GM12878 (cell line): ENCODE results near the gene NT5C1A. TPM values are rescaled to one million over a fixed set of nuclear protein-coding genes. Genes with fewer than 3 reads are reported as not detected.

Experiments used
- ATAC-seq: fragments of 200-7000 bp; cut with Tn5 transposase; 3 replicates; pipeline ENCODE4 v1.9.1; 2020; ENCODE audit warnings: mild to moderate bottlenecking, moderate library complexity
- BruUV-seq: library from RNA; stranded (reverse); fragments of 400-500 nt; replicated peaks from 2 replicates; lab custom pipeline; 2021; lab: Mats Ljungman, UMichigan
- CTCF ChIA-PET: fragments of 300-600 bp; sonication (Branson Sonifier 250); formaldehyde crosslinking; extraction: SDS; loops from one replicate; lab custom pipeline; 2021; ENCODE audit warnings: inconsistent platforms; lab: Yijun Ruan, JAX
- POLR2A ChIA-PET: fragments of 350-600 bp; formaldehyde crosslinking; extraction: SDS; loops from one replicate; lab custom pipeline; 2021; ENCODE audit warnings: inconsistent platforms; lab: Charles Lee
- RAD21 ChIA-PET: fragments of 300-600 bp; sonication (Branson Sonifier 250); formaldehyde crosslinking; loops from one replicate; lab custom pipeline; 2023; ENCODE audit warnings: antibody characterized with exemption; ENCODE audit not compliant: unreplicated experiment; lab: Charles Lee
- SMC1A ChIA-PET: fragments of 300-600 bp; sonication (Branson Sonifier 250); formaldehyde crosslinking; loops from one replicate; lab custom pipeline; 2023; ENCODE audit not compliant: unreplicated experiment, uncharacterized antibody; lab: Charles Lee
- DNase-seq: peaks from one replicate; pipeline ENCODE4 v3.0.0-alpha.2; 2011; ENCODE audit warnings: low read depth, low spot score
- FAIRE-seq: peaks from 3 replicates; lab custom pipeline; 2011; peaks lifted over from hg19 to GRCh38; lab: Jason Lieb, UNC
- H2AFZ ChIP-seq: 2 replicates; pipeline ENCODE4 v1.6.0; 2011; ENCODE audit warnings: low read depth, low read length, control low read depth; ENCODE audit not compliant: control insufficient read depth
- H3K27ac ChIP-seq: 2 replicates; pipeline ENCODE4 v1.5.1; 2011; ENCODE audit warnings: control low read depth; ENCODE audit not compliant: control insufficient read depth, insufficient read depth
- H3K27me3 ChIP-seq, 2 experiments: replicated peaks in 1 of 2; 2 replicates each; pipeline versions ENCODE4 v1.6.0 to v1.6.1; 2011; ENCODE audit warnings: low read length in 1 of 2; ENCODE audit not compliant: control insufficient read depth in 2 of 2, insufficient read depth in 2 of 2
- H3K36me3 ChIP-seq, 2 experiments: 2 replicates each; pipeline ENCODE4 v1.5.1; 2011; ENCODE audit warnings: low read length in 1 of 2; ENCODE audit not compliant: control insufficient read depth in 2 of 2, insufficient read depth in 2 of 2
- H3K4me1 ChIP-seq: 2 replicates; pipeline ENCODE4 v1.6.1; 2011; ENCODE audit warnings: mild to moderate bottlenecking, low read length, moderate library complexity, mixed read lengths; ENCODE audit not compliant: control insufficient read depth, insufficient read depth
- H3K4me2 ChIP-seq: 2 replicates; pipeline ENCODE4 v1.6.0; 2011; ENCODE audit warnings: control low read depth; ENCODE audit not compliant: control insufficient read depth, insufficient read depth
- H3K4me3 ChIP-seq: fragments of 200-600 bp; sonication (generic); 2 replicates; pipeline ENCODE4 v1.5.1; 2016
- H3K79me2 ChIP-seq: 2 replicates; pipeline ENCODE4 v1.6.0; 2011; ENCODE audit warnings: low read length; ENCODE audit not compliant: control insufficient read depth, insufficient read depth
- H3K9ac ChIP-seq: 2 replicates; pipeline ENCODE4 v1.8.0; 2011; ENCODE audit warnings: low read length, control low read depth, mixed read lengths; ENCODE audit not compliant: control insufficient read depth, insufficient read depth
- H3K9me3 ChIP-seq: replicated peaks from 3 replicates; pipeline ENCODE4 v1.5.1; 2011; ENCODE audit warnings: mild to moderate bottlenecking, low read length; ENCODE audit not compliant: control insufficient read depth, insufficient read depth
- H4K20me1 ChIP-seq: 2 replicates; pipeline ENCODE4 v1.6.0; 2011; ENCODE audit not compliant: control insufficient read depth, insufficient read depth
- FOS ChIP-seq: IDR thresholded peaks from 3 replicates; pipeline ENCODE4 v1.6.1; 2011; ENCODE audit warnings: borderline replicate concordance; ENCODE audit not compliant: insufficient read length; ENCODE audit errors: extremely low read depth
- FOXM1 ChIP-seq: IDR thresholded peaks from 2 replicates; pipeline ENCODE4 v1.6.1; 2012; ENCODE audit warnings: low read depth, mild to moderate bottlenecking, inconsistent platforms, low read length, moderate library complexity
- GATAD2B ChIP-seq: fragments of 450-650 bp; conservative IDR thresholded peaks from 2 replicates; pipeline ENCODE4 v1.6.1; 2017; ENCODE audit warnings: low read depth, mild to moderate bottlenecking, moderate library complexity
- JUND ChIP-seq: IDR thresholded peaks from 2 replicates; pipeline ENCODE4 v1.6.1; 2012; ENCODE audit warnings: low read depth, mild to moderate bottlenecking, low read length, improper control_type of control experiment, moderate library complexity
- MEF2A ChIP-seq: IDR thresholded peaks from 2 replicates; pipeline ENCODE4 v1.6.1; 2011; ENCODE audit warnings: low read depth, mild to moderate bottlenecking, low read length, moderate library complexity; ENCODE audit not compliant: insufficient read depth
- NBN ChIP-seq: fragments of 450-650 bp; IDR thresholded peaks from 2 replicates; pipeline ENCODE4 v1.6.1; 2016
- NFIC ChIP-seq: IDR thresholded peaks from 2 replicates; pipeline ENCODE4 v1.6.1; 2012; ENCODE audit warnings: low read depth, mild to moderate bottlenecking, inconsistent platforms, low read length, moderate library complexity
- POLR2A ChIP-seq: IDR thresholded peaks from 2 replicates; pipeline ENCODE4 v1.6.1; 2011; ENCODE audit warnings: low read depth, mild to moderate bottlenecking, low read length
- POLR2AphosphoS5 ChIP-seq: IDR thresholded peaks from 2 replicates; pipeline ENCODE4 v1.6.1; 2011; ENCODE audit warnings: mild to moderate bottlenecking, low read length, inconsistent platforms
- RFX5 ChIP-seq: IDR thresholded peaks from 2 replicates; pipeline ENCODE4 v1.6.1; 2011; ENCODE audit warnings: low read depth, low read length, improper control_type of control experiment
- SIN3A ChIP-seq: IDR thresholded peaks from 2 replicates; pipeline ENCODE4 v1.6.1; 2012; ENCODE audit warnings: low read depth, low read length, improper control_type of control experiment
- TARDBP ChIP-seq: IDR thresholded peaks from 2 replicates; pipeline ENCODE4 v1.6.1; 2016; ENCODE audit warnings: borderline replicate concordance
- TBL1XR1 ChIP-seq: IDR thresholded peaks from 2 replicates; pipeline ENCODE4 v1.6.1; 2012; ENCODE audit warnings: low read depth, low read length, improper control_type of control experiment
- WGBS: methylation state at CpG from one replicate; pipeline ENCODE4 v1.1.6; 2016; ENCODE audit warnings: low lambda C conversion rate; ENCODE audit not compliant: insufficient replicate concordance, insufficient coverage; ENCODE audit errors: missing lambda C conversion rate; 5-methylcytosine and 5-hydroxymethylcytosine counted together
- in situ Hi-C: fragments of 300-500 bp; cut with MboI; formaldehyde crosslinking; loops from 9 replicates; pipeline ENCODE4 v1.14.3; 2018; ENCODE audit warnings: mixed read lengths
- intact Hi-C: fragments of 100-400 bp; cut with micrococcal nuclease; formaldehyde crosslinking; loops from one replicate; pipeline ENCODE4 v1.14.2; 2022; ENCODE audit not compliant: unreplicated experiment
- polyA plus RNA-seq, 11 experiments: library from polyadenylated mRNA; depleted of rRNA in 4 of 11; unstranded in 6 of 11; stranded (reverse) in 5 of 11; fragments of >200 nt; fragmentation: Nextera tagmentation in 4 of 11; fragmentation: Illumina TruSeq in 1 of 11; extraction: Ambion mirVana in 4 of 11; extraction: Trizol in 1 of 11; gene quantifications; 1 replicate in 1 of 11; 2 replicates in 10 of 11; pipeline versions ENCODE4 v1.2.1 to v1.2.3, GENCODE V29; 2011 to 2016; ENCODE audit warnings: inconsistent platforms in 2 of 11, missing spikeins in 2 of 11, low read depth in 1 of 11
- total RNA-seq, 4 experiments: library from RNA; depleted of rRNA in 3 of 4; stranded (reverse); fragments of >200 nt in 3 of 4; fragmentation: Illumina TruSeq in 1 of 4; extraction: Trizol in 1 of 4; gene quantifications; 2 replicates each; pipeline versions ENCODE4 v1.2.1 to v1.2.3, GENCODE V29; 2013 to 2021
- TF ChIP-seq, protein P1 (sequence below): fragments of 450-650 bp; IDR thresholded peaks from 2 replicates; pipeline ENCODE4 v1.6.1; 2017; ENCODE audit warnings: antibody characterized with exemption, mild to moderate bottlenecking, moderate library complexity
- TF ChIP-seq, protein P2 (sequence below): fragments of 450-650 bp; conservative IDR thresholded peaks from 2 replicates; pipeline ENCODE4 v1.6.1; 2017; ENCODE audit warnings: mild to moderate bottlenecking, moderate library complexity
- TF ChIP-seq, protein P3 (sequence below): IDR thresholded peaks from 2 replicates; pipeline ENCODE4 v1.6.1; 2012; ENCODE audit warnings: low read depth, low read length, improper control_type of control experiment
- TF ChIP-seq, protein P4 (sequence below): IDR thresholded peaks from 2 replicates; pipeline ENCODE4 v1.6.1; 2012; ENCODE audit warnings: low read depth, low read length, improper control_type of control experiment

NT5C1A gene
- total and polyA plus RNA-seq, 10 of the 15 experiments (the other 5 are each of a cell fraction or from before 2014, with no cell fraction given), result 0.05 to 0.77 (median 0.22) TPM; not detected in 1

DNA sequence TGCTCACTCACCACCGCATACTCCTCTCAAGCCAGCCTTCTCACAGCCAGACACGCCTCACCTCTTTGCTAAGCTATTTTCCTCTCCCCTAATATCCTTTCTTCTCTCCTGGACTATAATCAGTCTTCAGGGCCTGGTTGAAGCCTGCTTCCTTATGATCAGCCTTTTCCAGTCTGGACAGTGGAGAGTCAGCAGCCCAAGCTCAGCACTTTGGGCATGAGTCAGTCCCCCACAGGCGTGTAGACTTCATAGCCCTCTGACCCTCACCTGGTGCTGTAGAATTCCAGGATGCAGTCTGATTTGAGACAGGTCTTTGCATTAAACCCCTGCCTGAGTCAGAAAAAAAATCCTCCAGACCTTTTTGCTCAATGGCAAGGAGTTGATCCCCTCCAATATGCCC, 16.8 kb upstream of the NT5C1A start:
- POLR2A ChIA-PET, result no interaction called here
- H3K4me1 ChIP-seq, result peaks cover 4% of the 10 kb centered on the region; the same call in 1 of the 2 replicates
- FAIRE-seq, result no peak

More for the DNA sequence above, 16.8 kb upstream of the NT5C1A start:
- in situ Hi-C loops, result no loop called here
- CTCF ChIA-PET, result interaction anchor here (2.3 kb wide), 1 partner anchor 15 kb away, joined by 8 read pairs; no protein-coding TSS in a partner anchor
- RAD21 ChIA-PET, result no interaction called here
- DNase-seq (no peak), ATAC-seq (no peak)
- SMC1A ChIA-PET, result interaction anchor here (0.7 kb wide), 1 partner anchor 31 kb away, joined by 3 read pairs; no protein-coding TSS in a partner anchor
- peaks cover 4% of the 10 kb centered on the region in 2 experiments for H3K27me3 ChIP-seq
- H3K36me3 ChIP-seq, result no peaks in the 10 kb centered on the region
- H4K20me1 ChIP-seq, result no peaks in the 10 kb centered on the region
- H3K4me3 ChIP-seq, result no peak overlapping the region
- H3K79me2 ChIP-seq, result no peaks in the 10 kb centered on the region
- BruUV-seq, result no TSS peak
- no peak overlapping the region for H2AFZ ChIP-seq
- TF ChIP-seq, protein P1, sequence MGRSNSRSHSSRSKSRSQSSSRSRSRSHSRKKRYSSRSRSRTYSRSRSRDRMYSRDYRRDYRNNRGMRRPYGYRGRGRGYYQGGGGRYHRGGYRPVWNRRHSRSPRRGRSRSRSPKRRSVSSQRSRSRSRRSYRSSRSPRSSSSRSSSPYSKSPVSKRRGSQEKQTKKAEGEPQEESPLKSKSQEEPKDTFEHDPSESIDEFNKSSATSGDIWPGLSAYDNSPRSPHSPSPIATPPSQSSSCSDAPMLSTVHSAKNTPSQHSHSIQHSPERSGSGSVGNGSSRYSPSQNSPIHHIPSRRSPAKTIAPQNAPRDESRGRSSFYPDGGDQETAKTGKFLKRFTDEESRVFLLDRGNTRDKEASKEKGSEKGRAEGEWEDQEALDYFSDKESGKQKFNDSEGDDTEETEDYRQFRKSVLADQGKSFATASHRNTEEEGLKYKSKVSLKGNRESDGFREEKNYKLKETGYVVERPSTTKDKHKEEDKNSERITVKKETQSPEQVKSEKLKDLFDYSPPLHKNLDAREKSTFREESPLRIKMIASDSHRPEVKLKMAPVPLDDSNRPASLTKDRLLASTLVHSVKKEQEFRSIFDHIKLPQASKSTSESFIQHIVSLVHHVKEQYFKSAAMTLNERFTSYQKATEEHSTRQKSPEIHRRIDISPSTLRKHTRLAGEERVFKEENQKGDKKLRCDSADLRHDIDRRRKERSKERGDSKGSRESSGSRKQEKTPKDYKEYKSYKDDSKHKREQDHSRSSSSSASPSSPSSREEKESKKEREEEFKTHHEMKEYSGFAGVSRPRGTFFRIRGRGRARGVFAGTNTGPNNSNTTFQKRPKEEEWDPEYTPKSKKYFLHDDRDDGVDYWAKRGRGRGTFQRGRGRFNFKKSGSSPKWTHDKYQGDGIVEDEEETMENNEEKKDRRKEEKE, result no peak
- no peak for TF ChIP-seq RFX5
- no peak for TF ChIP-seq TARDBP
- TF ChIP-seq SIN3A, result no peak
- no peak for TF ChIP-seq FOXM1
- no peak for TF ChIP-seq MEF2A
- no peak for TF ChIP-seq TBL1XR1
- no peak for TF ChIP-seq JUND
- no peak for TF ChIP-seq POLR2A
- TF ChIP-seq, protein P2, sequence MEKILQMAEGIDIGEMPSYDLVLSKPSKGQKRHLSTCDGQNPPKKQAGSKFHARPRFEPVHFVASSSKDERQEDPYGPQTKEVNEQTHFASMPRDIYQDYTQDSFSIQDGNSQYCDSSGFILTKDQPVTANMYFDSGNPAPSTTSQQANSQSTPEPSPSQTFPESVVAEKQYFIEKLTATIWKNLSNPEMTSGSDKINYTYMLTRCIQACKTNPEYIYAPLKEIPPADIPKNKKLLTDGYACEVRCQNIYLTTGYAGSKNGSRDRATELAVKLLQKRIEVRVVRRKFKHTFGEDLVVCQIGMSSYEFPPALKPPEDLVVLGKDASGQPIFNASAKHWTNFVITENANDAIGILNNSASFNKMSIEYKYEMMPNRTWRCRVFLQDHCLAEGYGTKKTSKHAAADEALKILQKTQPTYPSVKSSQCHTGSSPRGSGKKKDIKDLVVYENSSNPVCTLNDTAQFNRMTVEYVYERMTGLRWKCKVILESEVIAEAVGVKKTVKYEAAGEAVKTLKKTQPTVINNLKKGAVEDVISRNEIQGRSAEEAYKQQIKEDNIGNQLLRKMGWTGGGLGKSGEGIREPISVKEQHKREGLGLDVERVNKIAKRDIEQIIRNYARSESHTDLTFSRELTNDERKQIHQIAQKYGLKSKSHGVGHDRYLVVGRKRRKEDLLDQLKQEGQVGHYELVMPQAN, result no peak
- TF ChIP-seq POLR2AphosphoS5, result no peak
- no peak for TF ChIP-seq GATAD2B
- TF ChIP-seq, protein P3, sequence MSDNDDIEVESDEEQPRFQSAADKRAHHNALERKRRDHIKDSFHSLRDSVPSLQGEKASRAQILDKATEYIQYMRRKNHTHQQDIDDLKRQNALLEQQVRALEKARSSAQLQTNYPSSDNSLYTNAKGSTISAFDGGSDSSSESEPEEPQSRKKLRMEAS, result no peak
- TF ChIP-seq, protein P4, sequence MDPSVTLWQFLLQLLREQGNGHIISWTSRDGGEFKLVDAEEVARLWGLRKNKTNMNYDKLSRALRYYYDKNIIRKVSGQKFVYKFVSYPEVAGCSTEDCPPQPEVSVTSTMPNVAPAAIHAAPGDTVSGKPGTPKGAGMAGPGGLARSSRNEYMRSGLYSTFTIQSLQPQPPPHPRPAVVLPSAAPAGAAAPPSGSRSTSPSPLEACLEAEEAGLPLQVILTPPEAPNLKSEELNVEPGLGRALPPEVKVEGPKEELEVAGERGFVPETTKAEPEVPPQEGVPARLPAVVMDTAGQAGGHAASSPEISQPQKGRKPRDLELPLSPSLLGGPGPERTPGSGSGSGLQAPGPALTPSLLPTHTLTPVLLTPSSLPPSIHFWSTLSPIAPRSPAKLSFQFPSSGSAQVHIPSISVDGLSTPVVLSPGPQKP, result no peak
- no peak for TF ChIP-seq FOS
- no peak for TF ChIP-seq NBN
- no peak for TF ChIP-seq NFIC
- TF ChIP-seq, all 136 proteins: peak for 0
- H3K9ac ChIP-seq, result no peak overlapping the region
- no peak overlapping the region for H3K27ac ChIP-seq
- WGBS, result 19% methylated on average over 3 of the region's 3 CpGs
- H3K9me3 ChIP-seq, result no peaks in the 10 kb centered on the region
- intact Hi-C loops, result no loop called here
- no peak overlapping the region for H3K4me2 ChIP-seq
